GM19023 (cell line): Measurements from ENCODE around the gene PLEKHA4.
A peak's percentile ranks its signal among the peaks of the same experiment; 100 is the strongest.
"Not testable (repeated sequence)": the region's sequence is repeated elsewhere in the genome, so short reads cannot be mapped to it uniquely, and the experiment has no call there.

Experiments used
- ATAC-seq: cut with Tn5 transposase; IDR thresholded peaks from one replicate; pipeline ENCODE4 v1.9.1; 2021; ENCODE audit warnings: mild to moderate bottlenecking, moderate library complexity; ENCODE audit not compliant: unreplicated experiment

PLEKHA4 gene

GRCh38 chr19:48802623-48803022 is 65.8 kb downstream of the PLEKHA4 start:
- ATAC-seq: no peak

- ATAC-seq: no peak
These were observed 68.8 kb downstream of the PLEKHA4 start for GRCh38 chr19:48799358-48800300.

GRCh38 chr19:48798937-48799336 is 69.5 kb downstream of the PLEKHA4 start:
- no peak for ATAC-seq

- ATAC-seq: no peak
These were observed 71.3 kb downstream of the PLEKHA4 start for GRCh38 chr19:48797103-48797502.

- ATAC-seq: no peak
These were observed 71.9 kb downstream of the PLEKHA4 start for GRCh38 chr19:48796298-48797083.

GRCh38 chr19:48795685-48796070 is 72.7 kb downstream of the PLEKHA4 start:
- no peak for ATAC-seq

GRCh38 chr19:48795055-48795684 is 73.2 kb downstream of the PLEKHA4 start:
- ATAC-seq: peak; percentile 69

GRCh38 chr19:48794291-48794690 is 74.1 kb downstream of the PLEKHA4 start:
- ATAC-seq: no peak

GRCh38 chr19:48793271-48793670 is 75.1 kb downstream of the PLEKHA4 start:
- no peak for ATAC-seq

GRCh38 chr19:48787331-48787730 is 81.1 kb downstream of the PLEKHA4 start:
- not testable (repeated sequence) for ATAC-seq
